Aorta (tissue), 5 donors: ENCODE data around the gene BAIAP2. TPM values are rescaled to one million over a fixed set of nuclear protein-coding genes. Genes with fewer than 3 reads are reported as not detected.
A peak's percentile ranks its signal among the peaks of the same experiment; 100 is the strongest.

Experiments used
- ATAC-seq: fragments of 200-7000 bp; cut with Tn5 transposase; one replicate; pipeline ENCODE4 v1.9.1; 2022; ENCODE audit warnings: moderate library complexity; ENCODE audit not compliant: low FRiP score
- DNase-seq, 2 donors: peaks; one replicate each; pipeline ENCODE4 v3.0.0-alpha.2; 2020
- H3K27ac ChIP-seq, 2 donors: one replicate each; pipeline ENCODE4 v1.5.1; 2013; ENCODE audit warnings: low read length in 2 of 2, mild to moderate bottlenecking in 2 of 2, moderate library complexity in 2 of 2, control low read depth in 1 of 2, inconsistent platforms in 1 of 2, low read depth in 1 of 2
- H3K27me3 ChIP-seq, 2 donors: one replicate each; pipeline ENCODE4 v1.6.1; 2013; ENCODE audit warnings: control low read depth in 1 of 2, low read length in 1 of 2, mild to moderate bottlenecking in 1 of 2, moderate library complexity in 1 of 2; ENCODE audit not compliant: insufficient read depth in 2 of 2, control insufficient read depth in 1 of 2
- H3K36me3 ChIP-seq, 2 donors: one replicate each; pipeline ENCODE4 v1.6.1; 2013; ENCODE audit warnings: control low read depth in 1 of 2, low read length in 1 of 2, mild to moderate bottlenecking in 1 of 2; ENCODE audit not compliant: insufficient read depth in 2 of 2, control insufficient read depth in 1 of 2
- H3K4me1 ChIP-seq, 2 donors: one replicate each; pipeline ENCODE4 v1.6.1; 2013; ENCODE audit warnings: low read length in 2 of 2, control low read depth in 1 of 2, mild to moderate bottlenecking in 1 of 2, moderate library complexity in 1 of 2; ENCODE audit not compliant: insufficient read depth in 2 of 2, control insufficient read depth in 1 of 2
- H3K4me3 ChIP-seq, 2 donors: one replicate each; pipeline ENCODE4 v1.5.1; 2013; ENCODE audit warnings: low read length in 2 of 2, control low read depth in 1 of 2, mild to moderate bottlenecking in 1 of 2
- H3K9me3 ChIP-seq: one replicate; pipeline ENCODE4 v1.6.1; 2013; ENCODE audit warnings: mild to moderate bottlenecking, low read length; ENCODE audit not compliant: control insufficient read depth
- WGBS, 2 donors: extraction: QIAGEN DNeasy Blood & Tissue Kit; methylation state at CpG; one replicate each; pipeline ENCODE4 v1.1.7; 2013; 5-methylcytosine and 5-hydroxymethylcytosine counted together
- intact Hi-C, 2 donors: fragments of 100-400 bp; cut with DNase I; formaldehyde crosslinking; loops; one replicate each; pipeline versions ENCODE4 v1.14.2 to v1.15.0; 2022
- polyA plus RNA-seq, 2 donors: library from polyadenylated mRNA; stranded (reverse); fragments of 200-250 nt; gene quantifications; one replicate each; pipeline ENCODE4 v1.2.3, GENCODE V29; 2013
- total RNA-seq, 2 donors: library from RNA; stranded (reverse); fragmentation: NEBNext Ultra II Directional; extraction: Animal tissue kit (Norgen Biotek cat#: 25700); gene quantifications; one replicate each; pipeline ENCODE4 v1.2.1, GENCODE V29; 2021
- donor health status: healthy with polysubstance abuse.
- donor health status: Bipolar disorder and iron deficiency.
- donor health status: DM: no; HTN: no; CAD: no.
- donor health status: DM: no; HTN: no; CAD: no.
- donor health status: DM: yes; HTN: yes; CAD: no.

Gene BAIAP2
- total and polyA plus RNA-seq, 4 donors: 1.7 to 23.7 (median 14.3) TPM

- Histone ChIP-seq H3K27ac (no peak overlapping the region), H3K9me3 (no peaks in the 10 kb centered on the region), H3K4me3 (no peak overlapping the region), H3K4me1 (no peaks in the 10 kb centered on the region), H3K36me3 (no peaks in the 10 kb centered on the region), H3K27me3 (no peaks in the 10 kb centered on the region)
- intact Hi-C loops: no loop called here
- DNase-seq (no peak), ATAC-seq (no peak)
- WGBS, 2 donors: 92% methylated on average over 42 to 43 of the region's 43 CpGs
Observed at GRCh38 chr17:81158688-81159590, 124.0 kb downstream of the BAIAP2 start.

- no peak overlapping the region for H3K27ac ChIP-seq
- 77 to 81% methylated on average over 24 to 25 of the region's 25 CpGs for WGBS, 2 donors
- no peak overlapping the region for H3K4me3 ChIP-seq
- DNase-seq (no peak), ATAC-seq (peak; percentile 4)
- H3K9me3 ChIP-seq: no peaks in the 10 kb centered on the region
- no peaks in the 10 kb centered on the region for H3K36me3 ChIP-seq
- H3K4me1 ChIP-seq: no peaks in the 10 kb centered on the region
- intact Hi-C loops: no loop called here
- no peaks in the 10 kb centered on the region for H3K27me3 ChIP-seq
Observed at GRCh38 chr17:81159611-81160265, 124.8 kb downstream of the BAIAP2 start.

- Histone ChIP-seq H3K27me3 (no peaks in the 10 kb centered on the region), H3K4me3 (no peak overlapping the region), H3K36me3 (no peaks in the 10 kb centered on the region), H3K27ac (no peak overlapping the region), H3K9me3 (no peaks in the 10 kb centered on the region), H3K4me1 (no peaks in the 10 kb centered on the region)
- intact Hi-C loops: no loop called here
- DNase-seq (peak in 1 of 2 donors; percentile 75), ATAC-seq (peak; percentile 26)
- 53 to 68% methylated on average over 22 to 28 of the region's 28 CpGs for WGBS, 2 donors
Observed at GRCh38 chr17:81160306-81160705, 125.4 kb downstream of the BAIAP2 start.

DNA sequence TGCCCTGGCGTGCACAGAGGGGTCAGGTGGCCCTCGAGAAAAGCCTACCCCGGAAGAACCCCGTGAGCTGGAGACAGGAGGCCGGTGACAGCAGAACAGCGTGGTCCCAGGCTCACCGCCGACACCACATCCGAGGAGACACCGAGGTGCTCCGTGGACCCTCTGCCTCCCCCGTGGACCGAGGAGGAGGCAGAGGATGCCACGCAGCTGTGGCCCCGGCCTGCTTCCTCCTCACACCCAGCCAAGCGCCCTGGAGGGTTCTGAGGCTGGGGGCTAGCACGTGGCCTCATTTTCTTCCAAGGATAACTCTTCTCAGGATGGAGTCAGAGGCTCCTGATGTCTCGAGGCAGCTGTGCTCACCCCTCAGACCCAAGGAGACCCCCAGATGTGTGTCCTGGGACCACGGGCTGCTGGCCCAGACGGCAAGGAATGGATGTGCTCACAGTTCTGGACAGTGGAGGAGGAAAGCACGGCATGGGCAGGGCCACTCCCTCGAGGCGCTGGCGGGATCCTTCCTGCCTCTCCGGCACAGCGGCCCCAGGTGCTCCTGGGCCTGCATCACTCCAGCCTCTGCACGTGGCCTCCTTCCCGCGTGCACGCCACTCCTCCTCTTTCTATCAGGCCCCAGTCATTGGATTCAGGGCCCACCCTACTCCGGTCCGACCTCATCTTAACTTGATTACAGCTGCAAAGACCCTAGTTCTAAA lies 125.9 kb downstream of the BAIAP2 start:
- H3K4me1 ChIP-seq: no peaks in the 10 kb centered on the region
- H3K36me3 ChIP-seq: no peaks in the 10 kb centered on the region
- no peak overlapping the region for H3K27ac ChIP-seq
- no peak overlapping the region for H3K4me3 ChIP-seq
- no peaks in the 10 kb centered on the region for H3K9me3 ChIP-seq
- WGBS, 2 donors: 83 to 85% methylated on average over 28 to 32 of the region's 32 CpGs
- ATAC-seq (no peak), DNase-seq (no peak)
- H3K27me3 ChIP-seq: no peaks in the 10 kb centered on the region
- intact Hi-C loops: no loop called here

- Histone ChIP-seq H3K4me3 (no peak overlapping the region), H3K4me1 (no peaks in the 10 kb centered on the region), H3K27me3 (no peaks in the 10 kb centered on the region), H3K36me3 (no peaks in the 10 kb centered on the region), H3K9me3 (no peaks in the 10 kb centered on the region), H3K27ac (no peak overlapping the region)
- 95% methylated on average over 15 of the region's 15 CpGs for WGBS, 2 donors
- ATAC-seq (no peak), DNase-seq (no peak)
- intact Hi-C loops: no loop called here
Observed at GRCh38 chr17:81161536-81161935, 126.6 kb downstream of the BAIAP2 start.

- 92 to 93% methylated on average over 16 of the region's 16 CpGs for WGBS, 2 donors
Observed at GRCh38 chr17:81161972-81162371, 127.0 kb downstream of the BAIAP2 start.

GRCh38 chr17:81162491-81162890 lies 127.5 kb downstream of the BAIAP2 start:
- no peaks in the 10 kb centered on the region for H3K27me3 ChIP-seq
- no peaks in the 10 kb centered on the region for H3K4me1 ChIP-seq
- WGBS, 2 donors: 86 to 89% methylated on average over 10 to 11 of the region's 11 CpGs
- DNase-seq (no peak), ATAC-seq (no peak)
- no peak overlapping the region for H3K27ac ChIP-seq
- no peak overlapping the region for H3K4me3 ChIP-seq
- intact Hi-C loops: no loop called here
- no peaks in the 10 kb centered on the region for H3K36me3 ChIP-seq
- no peaks in the 10 kb centered on the region for H3K9me3 ChIP-seq

More at GRCh38 chr17:81161972-81162371, 127.0 kb downstream of the BAIAP2 start:
- Histone ChIP-seq H3K27ac (no peak overlapping the region), H3K4me3 (no peak overlapping the region), H3K4me1 (no peaks in the 10 kb centered on the region), H3K9me3 (no peaks in the 10 kb centered on the region), H3K27me3 (no peaks in the 10 kb centered on the region), H3K36me3 (no peaks in the 10 kb centered on the region)
- no peak for ATAC-seq
- peak in 1 of 2 donors; percentile 66 for DNase-seq
- intact Hi-C loops: no loop called here

DNA sequence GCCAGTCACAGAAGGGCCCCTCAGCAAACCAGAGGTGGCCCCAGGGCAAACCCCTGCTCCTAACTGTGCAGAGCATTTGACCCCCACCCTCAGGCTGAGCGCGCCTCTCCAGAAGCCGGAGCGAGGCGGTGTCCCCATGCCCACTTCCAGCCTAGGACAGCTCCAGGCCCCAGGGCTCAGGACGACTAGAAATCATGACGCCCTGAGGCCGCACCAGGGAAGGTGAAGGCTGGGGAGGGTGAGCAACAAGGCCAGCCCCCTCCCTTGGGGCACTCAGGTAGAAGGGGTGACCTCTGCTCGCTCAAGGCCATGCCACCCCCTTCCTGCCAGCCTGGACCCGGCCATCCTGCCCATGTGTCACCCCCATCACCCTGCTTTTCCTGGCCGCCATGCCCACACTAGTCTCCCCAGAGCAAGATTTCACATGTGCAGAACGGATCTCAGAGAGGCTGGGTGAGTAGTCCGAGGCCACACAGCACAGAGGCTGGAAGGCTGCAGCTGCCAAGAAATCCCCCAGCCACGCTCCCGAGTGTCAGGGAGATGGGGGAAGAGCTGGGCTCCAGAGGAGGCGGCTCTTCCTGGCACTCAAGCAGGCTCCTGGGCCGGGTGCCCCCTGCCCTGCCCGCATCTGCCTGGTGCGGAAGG lies 128.2 kb downstream of the BAIAP2 start:
- intact Hi-C loops: no loop called here
- DNase-seq (no peak), ATAC-seq (no peak)
- H3K27ac ChIP-seq: no peak overlapping the region
- no peaks in the 10 kb centered on the region for H3K4me1 ChIP-seq
- no peak overlapping the region for H3K4me3 ChIP-seq
- H3K27me3 ChIP-seq: no peaks in the 10 kb centered on the region
- no peaks in the 10 kb centered on the region for H3K9me3 ChIP-seq
- no peaks in the 10 kb centered on the region for H3K36me3 ChIP-seq
- 88 to 89% methylated on average over 19 of the region's 19 CpGs for whole genome bisulfite sequencing, 2 donors
